NCI-H1930 (cell line): ENCODE data around the gene NKD2.
"Not testable (repeated sequence)": the region's sequence is repeated elsewhere in the genome, so short reads cannot be mapped to it uniquely, and the experiment has no call there.

ENCODE experiments used
- DNase-seq, 2 experiments: peaks; one replicate each; lab custom pipeline; 2025; lab: John Stamatoyannopoulos, UW

The NKD2 gene

GRCh38 chr5:1069720-1070088 is 61.1 kb downstream of the NKD2 start:
- no peak for DNase-seq

GRCh38 chr5:1073239-1074102 is 64.9 kb downstream of the NKD2 start:
- DNase-seq = no peak

GRCh38 chr5:1074226-1074625 is 65.6 kb downstream of the NKD2 start:
- DNase-seq = no peak

- no peak for DNase-seq
Observed at GRCh38 chr5:1074816-1075554, 66.4 kb downstream of the NKD2 start.

GRCh38 chr5:1075555-1075881 is 66.9 kb downstream of the NKD2 start:
- no peak for DNase-seq

GRCh38 chr5:1075931-1076330 is 67.3 kb downstream of the NKD2 start:
- DNase-seq = no peak

GRCh38 chr5:1076406-1076805 is 67.8 kb downstream of the NKD2 start:
- no peak for DNase-seq

GRCh38 chr5:1077026-1077425 is 68.4 kb downstream of the NKD2 start:
- no peak for DNase-seq

GRCh38 chr5:1077491-1078020 is 69.0 kb downstream of the NKD2 start:
- DNase-seq = no peak

- no peak for DNase-seq
Observed at GRCh38 chr5:1078206-1078605, 69.6 kb downstream of the NKD2 start.

GRCh38 chr5:1078851-1079250 is 70.2 kb downstream of the NKD2 start:
- no peak for DNase-seq

GRCh38 chr5:1079486-1079885 is 70.9 kb downstream of the NKD2 start:
- no peak for DNase-seq

- DNase-seq = no peak
Observed at GRCh38 chr5:1079961-1080360, 71.4 kb downstream of the NKD2 start.

- no peak for DNase-seq
Observed at GRCh38 chr5:1080432-1080831, 71.8 kb downstream of the NKD2 start.

GRCh38 chr5:1081519-1081918 is 72.9 kb downstream of the NKD2 start:
- no peak for DNase-seq

- not testable (repeated sequence) for DNase-seq
Observed at GRCh38 chr5:1083026-1083425, 74.4 kb downstream of the NKD2 start.

- no peak for DNase-seq
Observed at GRCh38 chr5:1083823-1084605, 75.4 kb downstream of the NKD2 start.

- DNase-seq = no peak
Observed at GRCh38 chr5:1085391-1085790, 76.8 kb downstream of the NKD2 start.

- no peak for DNase-seq
Observed at GRCh38 chr5:1086137-1086536, 77.5 kb downstream of the NKD2 start.

GRCh38 chr5:1086871-1087270 is 78.3 kb downstream of the NKD2 start:
- DNase-seq = no peak

GRCh38 chr5:1087428-1087827 is 78.8 kb downstream of the NKD2 start:
- no peak for DNase-seq

- no peak for DNase-seq
Observed at GRCh38 chr5:1088031-1088430, 79.4 kb downstream of the NKD2 start.
